Psoas muscle (tissue), 8 donors: Measurements from ENCODE around the gene HSP90AB1. TPM values are rescaled to one million over a fixed set of nuclear protein-coding genes. Genes with fewer than 3 reads are reported as not detected.

Experiments used
- ATAC-seq, 4 donors: fragments of 200-7000 bp; cut with Tn5 transposase; one replicate each; pipeline ENCODE4 v1.9.1; 2020; ENCODE audit warnings: moderate library complexity in 3 of 4, mild to moderate bottlenecking in 2 of 4
- DNase-seq, 2 donors: peaks; one replicate each; pipeline ENCODE4 v3.0.0-alpha.2; 2020
- H3K27ac ChIP-seq: fragments of 200-600 bp; one replicate; pipeline ENCODE4 v1.8.0; 2022
- H3K27me3 ChIP-seq, 3 donors: fragments of 200-600 bp in 1 of 3; one replicate each; pipeline versions ENCODE4 v1.6.1 to v1.8.0; 2013 to 2022; ENCODE audit warnings: low read length in 2 of 3, mild to moderate bottlenecking in 2 of 3, moderate library complexity in 1 of 3; ENCODE audit not compliant: insufficient read depth in 3 of 3
- H3K36me3 ChIP-seq, 2 donors: fragments of 200-600 bp in 1 of 2; one replicate each; pipeline versions ENCODE4 v1.6.1 to v1.8.0; 2013 to 2022; ENCODE audit warnings: low read depth in 1 of 2, mild to moderate bottlenecking in 1 of 2, moderate library complexity in 1 of 2; ENCODE audit not compliant: insufficient read depth in 1 of 2
- H3K4me1 ChIP-seq: fragments of 200-600 bp; one replicate; pipeline ENCODE4 v1.8.0; 2022
- H3K4me3 ChIP-seq: fragments of 200-600 bp; one replicate; pipeline ENCODE4 v1.8.0; 2022; ENCODE audit warnings: mild to moderate bottlenecking
- H3K9me3 ChIP-seq: fragments of 200-600 bp; one replicate; pipeline ENCODE4 v1.8.0; 2022
- WGBS, 3 donors: extraction: QIAGEN DNeasy Blood & Tissue Kit; methylation state at CpG; one replicate each; pipeline versions ENCODE4 v1.1.6 to v1.1.7; 2013; 5-methylcytosine and 5-hydroxymethylcytosine counted together
- intact Hi-C, 2 donors: fragments of 100-400 bp; cut with DNase I; formaldehyde crosslinking; loops; one replicate each; pipeline versions ENCODE4 v1.11.0 to v1.14.2; 2022
- polyA plus RNA-seq, 3 donors: library from polyadenylated mRNA; stranded (reverse); fragments of 200-250 nt; gene quantifications; one replicate each; pipeline ENCODE4 v1.2.3, GENCODE V29; 2013
- total RNA-seq, 4 donors: library from RNA; stranded (reverse); fragmentation: NEBNext Ultra II Directional in 2 of 4; extraction: Animal tissue kit (Norgen Biotek cat#: 25700) in 2 of 4; gene quantifications; one replicate each; pipeline versions ENCODE4 v1.2.1 to v1.2.4, GENCODE V29; 2021 to 2023
- TF ChIP-seq, protein P1 (sequence below): fragments of 200-600 bp; IDR thresholded peaks from one replicate; pipeline ENCODE4 v1.8.0; 2022; ENCODE audit warnings: antibody characterized with exemption
- donor health status: healthy with polysubstance abuse.
- donor health status: DM: no; HTN: no; CAD: no; lungs with moderate emphysema.
- donor health status: Bipolar disorder and iron deficiency.
- donor health status: healthy.
- donor health status: DM: yes; HTN: yes; CAD: no.
- donor health status: DM: no; HTN: no; CAD: no.
- donor health status: DM: no; HTN: no; CAD: no.
- donor health status: DM: yes; HTN: yes; CAD: no.

Gene HSP90AB1
- total and polyA plus RNA-seq, 7 donors: 743 to 1,595 (median 1,150) TPM

DNA sequence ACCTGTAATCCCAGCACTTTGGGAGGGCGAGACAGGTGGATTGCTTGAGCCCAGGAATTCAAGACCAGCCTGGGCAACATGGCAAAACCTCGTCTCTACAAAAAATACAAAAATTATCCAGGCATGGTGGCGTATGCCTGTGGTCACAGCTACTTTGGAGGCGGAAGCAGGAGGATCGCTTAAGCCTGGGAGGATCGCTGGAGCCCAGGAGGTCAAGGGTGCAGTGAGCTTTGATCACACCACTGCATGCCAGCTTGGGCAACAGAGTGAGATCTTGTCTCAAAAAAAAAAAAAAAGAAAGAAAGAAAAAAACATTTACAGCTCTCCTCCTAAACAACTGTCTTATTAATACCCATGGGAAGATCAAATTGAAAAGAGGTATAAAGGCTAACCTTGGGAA lies 38.9 kb upstream of the HSP90AB1 start:
- 88 to 98% (median 91%) methylated on average over 6 of the region's 6 CpGs for WGBS, 3 donors
- TF ChIP-seq, protein P1, sequence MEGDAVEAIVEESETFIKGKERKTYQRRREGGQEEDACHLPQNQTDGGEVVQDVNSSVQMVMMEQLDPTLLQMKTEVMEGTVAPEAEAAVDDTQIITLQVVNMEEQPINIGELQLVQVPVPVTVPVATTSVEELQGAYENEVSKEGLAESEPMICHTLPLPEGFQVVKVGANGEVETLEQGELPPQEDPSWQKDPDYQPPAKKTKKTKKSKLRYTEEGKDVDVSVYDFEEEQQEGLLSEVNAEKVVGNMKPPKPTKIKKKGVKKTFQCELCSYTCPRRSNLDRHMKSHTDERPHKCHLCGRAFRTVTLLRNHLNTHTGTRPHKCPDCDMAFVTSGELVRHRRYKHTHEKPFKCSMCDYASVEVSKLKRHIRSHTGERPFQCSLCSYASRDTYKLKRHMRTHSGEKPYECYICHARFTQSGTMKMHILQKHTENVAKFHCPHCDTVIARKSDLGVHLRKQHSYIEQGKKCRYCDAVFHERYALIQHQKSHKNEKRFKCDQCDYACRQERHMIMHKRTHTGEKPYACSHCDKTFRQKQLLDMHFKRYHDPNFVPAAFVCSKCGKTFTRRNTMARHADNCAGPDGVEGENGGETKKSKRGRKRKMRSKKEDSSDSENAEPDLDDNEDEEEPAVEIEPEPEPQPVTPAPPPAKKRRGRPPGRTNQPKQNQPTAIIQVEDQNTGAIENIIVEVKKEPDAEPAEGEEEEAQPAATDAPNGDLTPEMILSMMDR: no peak
- intact Hi-C loops: no loop called here
- no peaks in the 10 kb centered on the region for H3K9me3 ChIP-seq
- H3K27ac ChIP-seq: no peak overlapping the region
- H3K4me1 ChIP-seq: peaks cover 3% of the 10 kb centered on the region
- H3K4me3 ChIP-seq: no peak overlapping the region
- H3K36me3 ChIP-seq: no peaks in the 10 kb centered on the region
- no peaks in the 10 kb centered on the region for H3K27me3 ChIP-seq
- no peak for DNase-seq
- no peak for ATAC-seq

DNA sequence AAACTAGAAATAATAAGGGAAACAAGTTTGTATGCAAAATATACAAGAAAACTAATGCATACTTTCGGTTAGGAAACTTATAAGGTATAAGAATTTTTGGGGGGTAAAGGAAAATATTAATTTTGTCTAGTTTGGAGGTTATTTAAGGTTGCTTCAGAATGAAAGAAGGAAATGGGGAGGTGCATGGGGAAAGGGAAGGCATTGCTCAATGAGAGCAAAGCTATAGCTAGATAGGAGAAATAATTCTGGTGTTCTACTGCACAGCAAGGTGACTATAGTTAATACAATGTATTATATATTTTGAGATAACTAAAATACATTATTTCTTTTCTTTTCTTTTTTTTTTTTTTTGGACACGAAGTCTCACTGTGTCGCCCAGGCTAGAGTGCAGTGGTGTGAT lies 35.6 kb upstream of the HSP90AB1 start:
- Histone ChIP-seq H3K4me3 (no peak overlapping the region), H3K9me3 (no peaks in the 10 kb centered on the region), H3K4me1 (peaks cover 5% of the 10 kb centered on the region), H3K27ac (no peak overlapping the region), H3K36me3 (no peaks in the 10 kb centered on the region), H3K27me3 (no peaks in the 10 kb centered on the region)
- TF ChIP-seq, protein P1: no peak
- intact Hi-C loops: no loop called here
- WGBS, 3 donors: 91 to 92% (median 92%) methylated on average over 3 of the region's 3 CpGs
- DNase-seq: no peak
- ATAC-seq: no peak

DNA sequence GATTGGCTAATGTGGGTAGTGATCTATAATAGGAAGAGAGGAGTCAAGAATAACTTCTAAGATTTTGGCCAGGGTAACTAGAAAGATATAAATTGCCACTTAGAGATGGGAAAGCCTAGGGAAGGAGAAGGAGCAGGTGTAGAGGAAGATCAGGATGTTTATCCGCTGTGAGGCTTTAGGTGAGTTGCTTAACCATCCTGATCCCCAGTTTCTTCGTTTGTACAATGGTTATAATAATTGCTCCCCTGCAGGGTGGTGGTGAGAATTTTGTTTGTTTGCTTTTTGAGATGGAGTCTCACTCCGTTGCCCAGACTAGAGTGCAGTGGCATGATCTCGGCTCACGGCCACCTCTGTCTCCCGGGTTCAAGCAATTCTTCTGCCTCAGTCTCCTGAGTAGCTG lies 32.6 kb upstream of the HSP90AB1 start:
- no peaks in the 10 kb centered on the region for H3K9me3 ChIP-seq
- no peaks in the 10 kb centered on the region for H3K27me3 ChIP-seq
- ATAC-seq: no peak
- no peak for DNase-seq
- TF ChIP-seq, protein P1: no peak
- no peak overlapping the region for H3K27ac ChIP-seq
- intact Hi-C loops: no loop called here
- no peak overlapping the region for H3K4me3 ChIP-seq
- no peaks in the 10 kb centered on the region for H3K36me3 ChIP-seq
- H3K4me1 ChIP-seq: peaks cover 29% of the 10 kb centered on the region
- 94 to 95% (median 95%) methylated on average over 6 of the region's 6 CpGs for WGBS, 3 donors

DNA sequence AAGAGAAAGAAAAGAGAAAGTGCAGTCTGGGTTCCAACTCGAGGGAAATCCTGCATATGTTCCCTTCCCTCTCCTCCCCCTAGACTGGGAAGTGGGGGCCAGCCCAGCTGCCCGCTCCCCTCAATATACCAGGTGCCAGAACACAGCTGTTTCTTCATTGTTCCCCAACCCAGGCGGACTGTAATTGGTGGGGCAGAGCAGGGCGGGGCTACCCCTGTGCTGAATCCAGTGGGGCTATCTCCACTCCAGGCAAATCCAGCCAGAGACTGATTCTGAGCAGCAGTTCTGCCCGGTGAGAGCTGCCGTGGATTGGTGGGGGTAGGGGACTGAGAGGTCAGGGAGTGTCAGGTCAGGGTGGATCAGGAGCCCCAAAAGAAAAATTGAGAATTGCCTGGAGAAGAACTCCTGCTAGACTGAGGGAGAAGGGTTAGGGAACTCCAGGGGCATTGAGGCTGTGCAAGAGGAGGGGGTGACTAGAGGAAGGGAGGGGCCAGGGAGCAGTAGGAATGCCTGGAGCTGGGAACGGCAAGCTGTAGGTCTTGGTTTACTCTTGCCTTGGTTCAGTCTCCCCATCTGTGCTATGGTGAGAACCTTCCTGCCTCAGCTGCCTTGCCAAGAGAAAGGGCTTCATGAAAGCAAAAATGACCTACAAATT lies 30.1 kb upstream of the HSP90AB1 start, which contains the start of gene MYMX:
Gene MYMX, plus strand, starts transcription at position 250 of the 655 bp plus-strand sequence. CDS start 546 bp downstream, outside the sequence.
- Histone ChIP-seq H3K9me3 (no peaks in the 10 kb centered on the region), H3K27ac (peak within 1 kb of the TSS; percentile 87), H3K27me3 (no peaks in the 10 kb centered on the region), H3K36me3 (no peaks in the 10 kb centered on the region), H3K4me1 (peaks cover 35% of the 10 kb centered on the region), H3K4me3 (no peak within 1 kb of the TSS)
- DNase-seq (no peak), ATAC-seq (no peak)
- 30 to 43% (median 36%) methylated on average over 7 of the region's 7 CpGs for WGBS, 3 donors
- intact Hi-C loops: loop anchor here in 1 of 2 donors (5.0 kb wide), 2 partner anchors 35 to 115 kb away; no protein-coding TSS in a partner anchor
- TF ChIP-seq, protein P1: no peak
